ENCODE data around the gene COPZ1. TPM values are rescaled to one million over a fixed set of nuclear protein-coding genes. Genes with fewer than 3 reads are reported as not detected.

COPZ1 gene
- total and polyA plus RNA-seq, 9 of the 15 experiments (the other 6 are each of a cell fraction or from before 2014, with no cell fraction given): 137 to 487 (median 233) TPM

DNA sequence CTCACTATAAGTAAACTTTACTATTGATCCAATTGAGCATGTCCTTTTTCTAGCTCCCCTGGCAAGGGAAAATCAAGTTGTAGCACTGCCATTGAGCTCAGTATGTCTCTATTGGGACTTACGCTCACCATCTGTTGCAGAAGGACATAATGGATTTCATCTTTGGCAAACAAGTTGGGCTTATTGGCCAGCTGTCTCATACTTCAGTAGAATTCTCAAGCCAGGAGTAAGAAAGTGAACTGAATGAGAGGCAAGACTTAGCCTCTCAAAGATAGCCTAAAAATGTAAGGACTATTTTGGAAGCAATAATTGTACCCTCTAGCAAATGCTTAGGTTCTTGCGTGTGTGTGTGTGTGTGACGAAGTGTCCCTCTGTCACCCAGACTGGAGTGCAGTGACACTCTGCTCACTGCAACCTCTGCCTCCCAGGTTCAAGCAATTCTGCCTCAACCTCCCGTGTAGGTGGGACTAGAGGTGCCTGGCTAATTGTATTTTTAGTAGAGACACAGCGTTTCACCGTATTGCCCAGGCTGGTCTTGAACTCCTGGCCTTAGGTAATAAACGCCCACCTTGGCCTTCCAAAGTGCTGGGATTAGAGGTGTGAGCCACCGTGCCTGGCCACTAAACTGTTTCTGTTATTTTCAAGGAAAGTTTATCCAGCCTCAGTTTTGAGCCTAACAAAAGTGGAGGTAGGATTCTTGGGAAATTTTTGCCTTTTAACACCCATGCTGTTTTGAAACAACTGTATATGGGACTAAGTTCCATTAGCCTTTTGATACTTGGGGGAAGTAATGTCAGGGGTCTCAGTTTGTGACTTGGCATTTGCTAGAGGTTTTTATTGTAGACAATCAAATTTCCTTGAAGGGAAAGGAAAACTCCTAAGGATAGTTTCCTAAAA lies 37.4 kb upstream of the COPZ1 start (continued):
- TF ChIP-seq, protein P1, sequence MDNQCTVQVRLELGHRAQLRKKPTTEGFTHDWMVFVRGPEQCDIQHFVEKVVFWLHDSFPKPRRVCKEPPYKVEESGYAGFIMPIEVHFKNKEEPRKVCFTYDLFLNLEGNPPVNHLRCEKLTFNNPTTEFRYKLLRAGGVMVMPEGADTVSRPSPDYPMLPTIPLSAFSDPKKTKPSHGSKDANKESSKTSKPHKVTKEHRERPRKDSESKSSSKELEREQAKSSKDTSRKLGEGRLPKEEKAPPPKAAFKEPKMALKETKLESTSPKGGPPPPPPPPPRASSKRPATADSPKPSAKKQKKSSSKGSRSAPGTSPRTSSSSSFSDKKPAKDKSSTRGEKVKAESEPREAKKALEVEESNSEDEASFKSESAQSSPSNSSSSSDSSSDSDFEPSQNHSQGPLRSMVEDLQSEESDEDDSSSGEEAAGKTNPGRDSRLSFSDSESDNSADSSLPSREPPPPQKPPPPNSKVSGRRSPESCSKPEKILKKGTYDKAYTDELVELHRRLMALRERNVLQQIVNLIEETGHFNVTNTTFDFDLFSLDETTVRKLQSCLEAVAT (IDR thresholded peaks at IDR 0.05): peak; percentile 44 to 56; a peak in 3 of 4 replicates
- TF ChIP-seq ZNF23 (CRISPR knock-in tag; IDR thresholded peaks at IDR 0.05) (0 out of 2 replicates have a peak, but pooled peaks have one; percentile 15), RFX7 (CRISPR knock-in tag; IDR thresholded peaks at IDR 0.05) (peak; percentile 74), EP300 (IDR thresholded peaks at IDR 0.05; ENCODE audit: low read length) (no peak), ZNF445 (CRISPR knock-in tag; IDR thresholded peaks at IDR 0.05; ENCODE audit: low read depth) (0 out of 2 replicates have a peak, but pooled peaks have one; percentile 22), HDAC6 (IDR thresholded peaks at IDR 0.05; ENCODE audit: low read depth, low read length) (no peak), BHLHE40 (IDR thresholded peaks at IDR 0.05; ENCODE audit: low read length) (0 out of 2 replicates have a peak, but pooled peaks have one; percentile 7), RHOXF2B (CRISPR knock-in tag; conservative IDR thresholded peaks at IDR 0.05) (peak; percentile 4; the same call in 1 of the 2 replicates), RBM39 (optimal IDR thresholded peaks at IDR 0.05; ENCODE audit: low read depth, low read length) (no peak)
- TF ChIP-seq, protein P2, sequence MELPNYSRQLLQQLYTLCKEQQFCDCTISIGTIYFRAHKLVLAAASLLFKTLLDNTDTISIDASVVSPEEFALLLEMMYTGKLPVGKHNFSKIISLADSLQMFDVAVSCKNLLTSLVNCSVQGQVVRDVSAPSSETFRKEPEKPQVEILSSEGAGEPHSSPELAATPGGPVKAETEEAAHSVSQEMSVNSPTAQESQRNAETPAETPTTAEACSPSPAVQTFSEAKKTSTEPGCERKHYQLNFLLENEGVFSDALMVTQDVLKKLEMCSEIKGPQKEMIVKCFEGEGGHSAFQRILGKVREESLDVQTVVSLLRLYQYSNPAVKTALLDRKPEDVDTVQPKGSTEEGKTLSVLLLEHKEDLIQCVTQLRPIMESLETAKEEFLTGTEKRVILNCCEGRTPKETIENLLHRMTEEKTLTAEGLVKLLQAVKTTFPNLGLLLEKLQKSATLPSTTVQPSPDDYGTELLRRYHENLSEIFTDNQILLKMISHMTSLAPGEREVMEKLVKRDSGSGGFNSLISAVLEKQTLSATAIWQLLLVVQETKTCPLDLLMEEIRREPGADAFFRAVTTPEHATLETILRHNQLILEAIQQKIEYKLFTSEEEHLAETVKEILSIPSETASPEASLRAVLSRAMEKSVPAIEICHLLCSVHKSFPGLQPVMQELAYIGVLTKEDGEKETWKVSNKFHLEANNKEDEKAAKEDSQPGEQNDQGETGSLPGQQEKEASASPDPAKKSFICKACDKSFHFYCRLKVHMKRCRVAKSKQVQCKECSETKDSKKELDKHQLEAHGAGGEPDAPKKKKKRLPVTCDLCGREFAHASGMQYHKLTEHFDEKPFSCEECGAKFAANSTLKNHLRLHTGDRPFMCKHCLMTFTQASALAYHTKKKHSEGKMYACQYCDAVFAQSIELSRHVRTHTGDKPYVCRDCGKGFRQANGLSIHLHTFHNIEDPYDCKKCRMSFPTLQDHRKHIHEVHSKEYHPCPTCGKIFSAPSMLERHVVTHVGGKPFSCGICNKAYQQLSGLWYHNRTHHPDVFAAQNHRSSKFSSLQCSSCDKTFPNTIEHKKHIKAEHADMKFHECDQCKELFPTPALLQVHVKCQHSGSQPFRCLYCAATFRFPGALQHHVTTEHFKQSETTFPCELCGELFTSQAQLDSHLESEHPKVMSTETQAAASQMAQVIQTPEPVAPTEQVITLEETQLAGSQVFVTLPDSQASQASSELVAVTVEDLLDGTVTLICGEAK (IDR thresholded peaks at IDR 0.05): no peak
- TF ChIP-seq, protein P2 (CRISPR knock-in tag; IDR thresholded peaks at IDR 0.05): no peak
- TF ChIP-seq, protein P3, sequence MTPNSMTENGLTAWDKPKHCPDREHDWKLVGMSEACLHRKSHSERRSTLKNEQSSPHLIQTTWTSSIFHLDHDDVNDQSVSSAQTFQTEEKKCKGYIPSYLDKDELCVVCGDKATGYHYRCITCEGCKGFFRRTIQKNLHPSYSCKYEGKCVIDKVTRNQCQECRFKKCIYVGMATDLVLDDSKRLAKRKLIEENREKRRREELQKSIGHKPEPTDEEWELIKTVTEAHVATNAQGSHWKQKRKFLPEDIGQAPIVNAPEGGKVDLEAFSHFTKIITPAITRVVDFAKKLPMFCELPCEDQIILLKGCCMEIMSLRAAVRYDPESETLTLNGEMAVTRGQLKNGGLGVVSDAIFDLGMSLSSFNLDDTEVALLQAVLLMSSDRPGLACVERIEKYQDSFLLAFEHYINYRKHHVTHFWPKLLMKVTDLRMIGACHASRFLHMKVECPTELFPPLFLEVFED (CRISPR knock-in tag; conservative IDR thresholded peaks at IDR 0.05): 0 out of 2 replicates have a peak, but pooled peaks have one; percentile 83
- TF ChIP-seq, protein P4, sequence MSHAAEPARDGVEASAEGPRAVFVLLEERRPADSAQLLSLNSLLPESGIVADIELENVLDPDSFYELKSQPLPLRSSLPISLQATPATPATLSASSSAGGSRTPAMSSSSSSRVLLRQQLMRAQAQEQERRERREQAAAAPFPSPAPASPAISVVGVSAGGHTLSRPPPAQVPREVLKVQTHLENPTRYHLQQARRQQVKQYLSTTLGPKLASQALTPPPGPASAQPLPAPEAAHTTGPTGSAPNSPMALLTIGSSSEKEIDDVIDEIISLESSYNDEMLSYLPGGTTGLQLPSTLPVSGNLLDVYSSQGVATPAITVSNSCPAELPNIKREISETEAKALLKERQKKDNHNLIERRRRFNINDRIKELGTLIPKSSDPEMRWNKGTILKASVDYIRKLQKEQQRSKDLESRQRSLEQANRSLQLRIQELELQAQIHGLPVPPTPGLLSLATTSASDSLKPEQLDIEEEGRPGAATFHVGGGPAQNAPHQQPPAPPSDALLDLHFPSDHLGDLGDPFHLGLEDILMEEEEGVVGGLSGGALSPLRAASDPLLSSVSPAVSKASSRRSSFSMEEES (CRISPR knock-in tag; IDR thresholded peaks at IDR 0.05): peak; percentile 0; the same call in 1 of the 2 replicates
